HepG2 (cell line): ENCODE measurements around the gene ENKUR. TPM values are rescaled to one million over a fixed set of nuclear protein-coding genes. Genes with fewer than 3 reads are reported as not detected.
"Not testable (repeated sequence)": the region's sequence is repeated elsewhere in the genome, so short reads cannot be mapped to it uniquely, and the experiment has no call there.

Experiments used
- ATAC-seq: fragments of 200-7000 bp; cut with Tn5 transposase; 3 replicates; pipeline ENCODE4 v1.9.1; 2020; ENCODE audit warnings: mild to moderate bottlenecking, moderate library complexity
- BruUV-seq: library from RNA; stranded (reverse); fragments of 400-500 nt; replicated peaks from 2 replicates; lab custom pipeline; 2021; lab: Mats Ljungman, UMichigan
- CTCF ChIA-PET: fragments of 300-600 bp; formaldehyde crosslinking; extraction: SDS; loops from one replicate; lab custom pipeline; 2021; ENCODE audit warnings: low total read pairs, inconsistent platforms, low intra/inter-chr PET ratio; lab: Yijun Ruan, JAX
- POLR2A ChIA-PET: fragments of 350-600 bp; sonication (Branson Sonifier 250); formaldehyde crosslinking; loops from one replicate; lab custom pipeline; 2020; ENCODE audit warnings: antibody characterized with exemption, inconsistent platforms; lab: Yijun Ruan, JAX
- DNase-seq: peaks from one replicate; pipeline ENCODE4 v3.0.0-alpha.2; 2015; ENCODE audit warnings: low spot score
- FAIRE-seq: peaks from 3 replicates; lab custom pipeline; 2011; peaks lifted over from hg19 to GRCh38; lab: Jason Lieb, UNC
- H2AFZ ChIP-seq: one replicate; pipeline ENCODE4 v1.6.1; 2011; ENCODE audit warnings: low read length, inconsistent platforms
- H3K27ac ChIP-seq: fragments of 300-600 bp; 3 replicates; pipeline ENCODE4 v1.8.0; 2011; ENCODE audit warnings: mixed run types, mild to moderate bottlenecking, mixed read lengths, low read length, inconsistent platforms; ENCODE audit not compliant: insufficient read depth; ENCODE audit errors: extremely low read length
- H3K27me3 ChIP-seq, 2 experiments: fragments of 200-600 bp in 1 of 2; 2 replicates in 1 of 2; 3 replicates in 1 of 2; pipeline versions ENCODE4 v1.6.0 to v1.8.0; 2011; ENCODE audit warnings: low read length in 2 of 2, mild to moderate bottlenecking in 2 of 2, moderate library complexity in 2 of 2, inconsistent platforms in 1 of 2; ENCODE audit not compliant: insufficient read depth in 2 of 2, control insufficient read depth in 1 of 2
- H3K36me3 ChIP-seq, 2 experiments: fragments of 200-600 bp in 1 of 2; replicated peaks in 1 of 2; 2 replicates in 1 of 2; 3 replicates in 1 of 2; pipeline versions ENCODE4 v1.5.1 to v1.8.0; 2011; ENCODE audit warnings: low read length in 2 of 2, inconsistent platforms in 1 of 2; ENCODE audit not compliant: insufficient read depth in 2 of 2, control insufficient read depth in 1 of 2
- H3K4me1 ChIP-seq: 2 replicates; pipeline ENCODE4 v1.5.1; 2012; ENCODE audit warnings: low read length, inconsistent platforms; ENCODE audit not compliant: insufficient read depth
- H3K4me2 ChIP-seq: 2 replicates; pipeline ENCODE4 v1.6.0; 2011; ENCODE audit warnings: low read depth, low read length, inconsistent platforms
- H3K4me3 ChIP-seq, 3 experiments: fragments of 200-600 bp in 1 of 3; sonication (generic), shearing (Covaris generic) in 1 of 3; replicated peaks in 1 of 3; 2 replicates each; pipeline ENCODE4 v1.5.1; 2011 to 2016; ENCODE audit warnings: low read length in 3 of 3, inconsistent platforms in 2 of 3, low read depth in 2 of 3, mild to moderate bottlenecking in 2 of 3, control low read depth in 1 of 3, mixed read lengths in 1 of 3; ENCODE audit not compliant: insufficient read depth in 1 of 3
- H3K79me2 ChIP-seq: one replicate; pipeline ENCODE4 v1.6.1; 2011; ENCODE audit warnings: low read length, inconsistent platforms; ENCODE audit not compliant: insufficient read depth
- H3K9ac ChIP-seq: 2 replicates; pipeline ENCODE4 v1.6.0; 2011; ENCODE audit warnings: mild to moderate bottlenecking, low read depth, low read length, inconsistent platforms; ENCODE audit not compliant: insufficient read depth
- H3K9me3 ChIP-seq: 2 replicates; pipeline ENCODE4 v1.5.1; 2012; ENCODE audit warnings: mild to moderate bottlenecking, low read length
- H4K20me1 ChIP-seq: 2 replicates; pipeline ENCODE4 v1.6.0; 2011; ENCODE audit warnings: inconsistent platforms, mild to moderate bottlenecking, low read length, moderate library complexity; ENCODE audit not compliant: insufficient read depth
- KDM3A ChIP-seq: IDR thresholded peaks from 2 replicates; pipeline ENCODE4 v1.6.1; 2018; ENCODE audit warnings: low read depth, missing compliant biosample characterization
- RFX3 ChIP-seq: IDR thresholded peaks from 2 replicates; pipeline ENCODE4 v1.6.1; 2016; ENCODE audit warnings: missing biosample characterization, missing genetic modification reagents
- ZNF616 ChIP-seq: sonication (generic); formaldehyde crosslinking; IDR thresholded peaks from 2 replicates; pipeline ENCODE4 v1.5.0; 2020; ENCODE audit warnings: low read depth, mild to moderate bottlenecking, missing genetic modification reagents
- WGBS: methylation state at CpG from one replicate; pipeline ENCODE4 v1.1.6; 2017; ENCODE audit warnings: low lambda C conversion rate; 5-methylcytosine and 5-hydroxymethylcytosine counted together
- in situ Hi-C: cut with HindIII; loops from 2 replicates; pipeline ENCODE4 v1.10.0; 2017; ENCODE audit warnings: low pct_unique_long_range_greater_than_20kb; ENCODE audit not compliant: extremely low pct_ligation_motif_present
- intact Hi-C: fragments of 100-400 bp; cut with micrococcal nuclease; formaldehyde crosslinking; loops from one replicate; pipeline ENCODE4 v1.10.0; 2022; ENCODE audit not compliant: unreplicated experiment
- polyA plus RNA-seq, 8 experiments: library from polyadenylated mRNA; depleted of rRNA in 3 of 8; stranded (reverse) in 7 of 8; unstranded in 1 of 8; fragments of >200 nt; fragmentation: Illumina TruSeq in 4 of 8; extraction: Trizol in 4 of 8; gene quantifications; 2 replicates each; pipeline versions ENCODE4 v1.2.1 to v1.2.3, GENCODE V29; 2011 to 2016; ENCODE audit warnings: low read depth in 4 of 8, missing spikeins in 1 of 8, mixed read lengths in 1 of 8; ENCODE audit not compliant: insufficient read depth in 1 of 8
- total RNA-seq, 5 experiments: library from RNA; depleted of rRNA; stranded (reverse); fragments of >200 nt; fragmentation: Illumina TruSeq; extraction: Trizol; gene quantifications; 2 replicates each; pipeline ENCODE4 v1.2.3, GENCODE V29; 2016; ENCODE audit warnings: low read depth in 1 of 5
- TF ChIP-seq, protein P1 (sequence below): sonication (generic); formaldehyde crosslinking; IDR thresholded peaks from 2 replicates; pipeline ENCODE4 v1.9.0; 2021; ENCODE audit warnings: missing genetic modification reagents, borderline replicate concordance
- TF ChIP-seq, protein P2 (sequence below): sonication (generic); formaldehyde crosslinking; IDR thresholded peaks from 2 replicates; pipeline ENCODE4 v1.4.0; 2020; ENCODE audit warnings: low read depth, mild to moderate bottlenecking, missing genetic modification reagents

Gene ENKUR
- total and polyA plus RNA-seq, 2 of the 13 experiments (the other 11 are each of a cell fraction or from before 2014, with no cell fraction given): 0.15 TPM

DNA sequence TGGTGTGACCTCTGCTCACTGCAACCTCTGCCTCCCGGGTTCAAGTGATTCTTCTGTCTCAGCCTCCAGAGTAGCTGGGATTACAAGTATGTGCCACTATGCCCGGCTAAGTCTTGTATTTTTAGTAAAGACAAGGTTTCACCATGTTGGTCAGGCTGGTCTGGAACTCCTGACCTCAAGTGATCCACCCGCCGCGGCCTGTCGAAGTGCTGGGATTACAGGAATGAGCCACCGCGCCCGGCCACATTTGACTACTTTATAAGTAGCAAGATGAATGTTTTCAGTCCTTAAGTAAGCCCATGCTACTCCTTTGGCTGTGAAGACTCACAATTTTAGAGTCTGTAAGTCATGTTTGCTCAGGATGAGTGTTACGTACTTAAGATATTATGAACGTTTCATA, 47.0 kb downstream of the ENKUR start:
- WGBS: 69% methylated on average over 8 of the region's 11 CpGs
- H4K20me1 ChIP-seq, DNase-seq, H3K27me3 ChIP-seq, CTCF ChIA-PET, ATAC-seq, intact Hi-C loops, H3K4me3 ChIP-seq, H3K9ac ChIP-seq, POLR2A ChIA-PET, H2AFZ ChIP-seq, in situ Hi-C loops, H3K9me3 ChIP-seq, FAIRE-seq, H3K27ac ChIP-seq, H3K4me2 ChIP-seq, BruUV-seq, H3K79me2 ChIP-seq, H3K36me3 ChIP-seq: not testable (repeated sequence)
- H3K4me1 ChIP-seq: peaks cover 23% of the 10 kb centered on the region

DNA sequence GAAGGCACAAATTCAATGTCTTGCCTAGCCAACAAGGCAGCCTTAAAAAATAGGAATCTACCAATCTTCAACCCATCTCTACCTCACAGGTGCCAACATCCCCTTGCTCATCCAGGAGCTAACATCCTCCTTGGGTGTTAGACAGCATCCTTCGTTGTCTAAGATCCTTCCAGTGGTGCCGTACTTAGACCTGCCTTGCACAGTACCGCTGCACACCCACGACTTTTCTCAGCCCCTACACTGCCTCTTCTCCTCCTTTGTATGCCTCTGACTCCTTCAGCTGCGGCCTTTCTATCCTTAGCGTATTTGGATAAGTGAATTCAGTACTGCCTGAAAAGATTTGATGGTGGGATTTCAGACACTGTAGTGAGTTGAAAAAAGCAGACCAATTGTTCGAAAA, 47.6 kb downstream of the ENKUR start:
- FAIRE-seq (no peak), ATAC-seq (no peak), DNase-seq (no peak)
- Histone ChIP-seq H3K4me2 (no peak overlapping the region), H3K4me3 (no peak overlapping the region), H4K20me1 (no peaks in the 10 kb centered on the region), H3K27me3 (no peaks in the 10 kb centered on the region), H2AFZ (no peak overlapping the region)
- intact Hi-C loops: no loop called here
- BruUV-seq: no TSS peak
- WGBS: 72% methylated on average over 7 of the region's 7 CpGs
- TF ChIP-seq KDM3A (CRISPR knock-in tag) (no peak), RFX3 (CRISPR knock-in tag) (no peak), ZNF616 (CRISPR knock-in tag) (no peak)
- TF ChIP-seq, protein P1, sequence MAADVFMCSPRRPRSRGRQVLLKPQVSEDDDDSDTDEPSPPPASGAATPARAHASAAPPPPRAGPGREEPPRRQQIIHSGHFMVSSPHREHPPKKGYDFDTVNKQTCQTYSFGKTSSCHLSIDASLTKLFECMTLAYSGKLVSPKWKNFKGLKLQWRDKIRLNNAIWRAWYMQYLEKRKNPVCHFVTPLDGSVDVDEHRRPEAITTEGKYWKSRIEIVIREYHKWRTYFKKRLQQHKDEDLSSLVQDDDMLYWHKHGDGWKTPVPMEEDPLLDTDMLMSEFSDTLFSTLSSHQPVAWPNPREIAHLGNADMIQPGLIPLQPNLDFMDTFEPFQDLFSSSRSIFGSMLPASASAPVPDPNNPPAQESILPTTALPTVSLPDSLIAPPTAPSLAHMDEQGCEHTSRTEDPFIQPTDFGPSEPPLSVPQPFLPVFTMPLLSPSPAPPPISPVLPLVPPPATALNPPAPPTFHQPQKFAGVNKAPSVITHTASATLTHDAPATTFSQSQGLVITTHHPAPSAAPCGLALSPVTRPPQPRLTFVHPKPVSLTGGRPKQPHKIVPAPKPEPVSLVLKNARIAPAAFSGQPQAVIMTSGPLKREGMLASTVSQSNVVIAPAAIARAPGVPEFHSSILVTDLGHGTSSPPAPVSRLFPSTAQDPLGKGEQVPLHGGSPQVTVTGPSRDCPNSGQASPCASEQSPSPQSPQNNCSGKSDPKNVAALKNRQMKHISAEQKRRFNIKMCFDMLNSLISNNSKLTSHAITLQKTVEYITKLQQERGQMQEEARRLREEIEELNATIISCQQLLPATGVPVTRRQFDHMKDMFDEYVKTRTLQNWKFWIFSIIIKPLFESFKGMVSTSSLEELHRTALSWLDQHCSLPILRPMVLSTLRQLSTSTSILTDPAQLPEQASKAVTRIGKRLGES: no peak
- TF ChIP-seq, protein P2, sequence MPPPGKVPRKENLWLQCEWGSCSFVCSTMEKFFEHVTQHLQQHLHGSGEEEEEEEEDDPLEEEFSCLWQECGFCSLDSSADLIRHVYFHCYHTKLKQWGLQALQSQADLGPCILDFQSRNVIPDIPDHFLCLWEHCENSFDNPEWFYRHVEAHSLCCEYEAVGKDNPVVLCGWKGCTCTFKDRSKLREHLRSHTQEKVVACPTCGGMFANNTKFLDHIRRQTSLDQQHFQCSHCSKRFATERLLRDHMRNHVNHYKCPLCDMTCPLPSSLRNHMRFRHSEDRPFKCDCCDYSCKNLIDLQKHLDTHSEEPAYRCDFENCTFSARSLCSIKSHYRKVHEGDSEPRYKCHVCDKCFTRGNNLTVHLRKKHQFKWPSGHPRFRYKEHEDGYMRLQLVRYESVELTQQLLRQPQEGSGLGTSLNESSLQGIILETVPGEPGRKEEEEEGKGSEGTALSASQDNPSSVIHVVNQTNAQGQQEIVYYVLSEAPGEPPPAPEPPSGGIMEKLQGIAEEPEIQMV (CRISPR knock-in tag): no peak
- TF ChIP-seq, all 625 proteins: peak for 0
- H3K79me2 ChIP-seq: no peaks in the 10 kb centered on the region
- no peak overlapping the region for H3K27ac ChIP-seq
- no peaks in the 10 kb centered on the region for H3K36me3 ChIP-seq
- ChIA-PET CTCF (no interaction called here), POLR2A (no interaction called here)
- no peak overlapping the region for H3K9ac ChIP-seq
- H3K4me1 ChIP-seq: peaks cover 23% of the 10 kb centered on the region
- H3K9me3 ChIP-seq: no peaks in the 10 kb centered on the region
- in situ Hi-C loops: no loop called here
